Activated CD4-positive, alpha-beta T cell treated with anti-CD3 and anti-CD28 coated beads, Interleukin-10, Interleukin-2, amounts not matched to agents 100 ng/mL and 50 ng/mL, durations not matched to agents 16 hours and 8 hours (primary cell): ENCODE results near the gene ARHGAP42.

Experiments used
- DNase-seq: peaks from one replicate; pipeline ENCODE4 v3.0.0-alpha.2; 2020

The ARHGAP42 gene

DNA sequence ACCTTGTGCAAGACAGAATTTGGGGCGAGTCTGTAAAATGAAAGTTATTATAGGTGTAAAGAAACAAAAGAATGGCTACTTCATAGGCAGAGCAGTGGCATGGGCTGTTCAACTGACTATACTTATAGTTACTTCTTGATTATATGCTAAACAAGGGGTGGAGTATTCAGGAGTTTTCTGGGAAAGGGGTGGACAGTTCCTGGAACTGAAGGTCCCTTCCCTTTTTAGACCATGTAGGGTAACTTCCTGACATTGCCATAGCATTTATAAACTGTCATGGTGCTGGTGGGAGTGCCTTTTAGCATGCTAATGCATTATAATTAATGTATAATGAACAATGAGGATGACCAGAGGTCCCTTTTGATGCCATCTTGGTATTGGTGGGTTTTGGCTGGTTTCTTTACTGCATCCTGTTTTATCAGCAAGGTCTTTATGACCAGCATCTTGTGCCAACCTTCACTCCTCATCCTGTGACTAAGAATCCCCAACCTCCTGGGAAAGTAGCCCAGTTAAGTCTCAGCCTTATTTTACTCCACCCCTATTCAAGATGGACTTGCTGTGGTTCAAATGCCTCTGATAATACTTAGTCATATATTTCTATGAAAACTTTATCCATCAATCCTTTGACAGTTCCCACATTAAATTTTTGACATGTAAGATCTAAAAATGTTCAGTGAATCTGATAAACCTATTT is 118.6 kb downstream of the ARHGAP42 start:
- DNase-seq = no peak

DNA sequence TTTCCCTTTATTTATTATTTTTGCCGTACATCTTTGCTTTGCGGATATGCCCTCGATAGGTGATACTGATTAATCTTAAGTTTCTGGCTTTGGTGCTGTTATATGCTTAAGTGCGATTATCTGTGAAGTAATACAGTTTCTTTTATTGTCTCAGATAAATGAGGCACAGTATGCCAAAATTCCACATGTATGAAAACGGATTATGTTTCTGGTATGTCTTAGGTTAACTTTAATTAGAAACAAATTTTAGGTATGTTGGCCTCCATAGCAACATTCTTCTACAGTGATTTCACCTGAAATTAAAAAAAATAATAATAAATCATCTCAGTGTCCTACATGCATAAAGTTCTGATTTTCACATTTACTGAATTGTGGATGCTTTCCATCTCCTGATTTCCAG is 119.2 kb downstream of the ARHGAP42 start:
- DNase-seq = no peak

DNA sequence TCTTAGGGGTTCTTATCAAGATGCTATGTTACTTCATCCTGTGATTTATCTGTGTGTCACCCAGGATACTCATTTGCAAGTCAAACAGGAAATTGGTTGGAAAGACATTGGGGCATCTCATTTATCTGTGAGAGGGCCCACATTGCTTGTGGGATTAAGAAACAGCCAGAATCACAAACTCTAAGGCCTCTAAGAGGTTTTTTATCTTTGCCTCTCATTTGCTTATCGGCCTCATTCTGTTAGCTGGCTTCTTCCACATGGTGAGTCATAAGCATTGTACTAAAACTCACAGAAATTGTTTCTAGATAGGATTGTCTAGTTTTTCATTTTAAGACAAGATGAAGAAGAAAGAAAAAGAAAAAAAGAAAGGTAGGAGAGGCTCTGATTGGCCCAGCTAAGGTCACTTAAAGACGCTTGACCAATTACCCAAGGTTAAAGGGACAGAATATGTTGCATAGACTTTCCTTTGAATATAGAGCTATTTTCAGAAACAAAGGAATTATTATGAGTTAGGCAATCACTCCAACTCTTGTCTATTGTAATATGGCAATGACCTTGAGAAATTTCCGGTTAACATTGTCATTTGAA is 121.9 kb downstream of the ARHGAP42 start:
- no peak for DNase-seq

DNA sequence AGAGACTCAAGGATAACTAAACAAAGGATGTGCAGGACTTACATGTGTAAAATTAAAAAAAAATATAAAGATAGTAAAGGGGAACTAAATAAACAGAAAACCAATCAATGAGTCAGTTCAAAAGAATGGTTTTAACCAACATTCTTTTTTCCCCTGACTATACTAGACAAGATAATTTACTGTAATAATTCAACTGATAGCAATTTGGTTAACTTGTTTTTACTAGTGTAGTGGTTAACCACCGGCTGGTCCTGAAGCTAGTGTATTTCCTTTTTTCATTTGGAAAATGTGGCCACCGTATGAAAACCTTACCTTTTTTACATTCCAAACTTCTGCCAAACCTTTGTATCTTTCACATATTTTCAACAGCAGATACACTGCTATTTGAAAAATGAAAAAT is 123.1 kb downstream of the ARHGAP42 start:
- DNase-seq = no peak

DNA sequence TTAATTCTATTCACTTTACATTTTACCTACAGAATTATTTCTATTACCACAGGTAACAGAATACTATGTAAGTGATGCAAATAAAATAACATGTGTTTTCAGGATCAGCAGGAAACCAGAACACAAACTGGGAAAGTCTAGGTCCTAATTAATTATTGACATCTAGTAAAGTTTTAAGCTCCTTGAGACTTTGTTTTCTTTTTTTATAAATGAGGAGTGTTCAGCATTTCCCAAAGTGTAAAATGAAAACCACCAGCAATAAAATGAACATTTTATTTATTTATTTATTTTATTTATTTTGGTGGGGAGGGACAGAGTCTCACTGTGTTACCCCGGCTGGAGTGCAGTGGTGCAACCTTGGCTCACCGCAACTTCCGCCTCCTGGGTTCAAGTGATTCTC is 123.6 kb downstream of the ARHGAP42 start:
- no peak for DNase-seq

DNA sequence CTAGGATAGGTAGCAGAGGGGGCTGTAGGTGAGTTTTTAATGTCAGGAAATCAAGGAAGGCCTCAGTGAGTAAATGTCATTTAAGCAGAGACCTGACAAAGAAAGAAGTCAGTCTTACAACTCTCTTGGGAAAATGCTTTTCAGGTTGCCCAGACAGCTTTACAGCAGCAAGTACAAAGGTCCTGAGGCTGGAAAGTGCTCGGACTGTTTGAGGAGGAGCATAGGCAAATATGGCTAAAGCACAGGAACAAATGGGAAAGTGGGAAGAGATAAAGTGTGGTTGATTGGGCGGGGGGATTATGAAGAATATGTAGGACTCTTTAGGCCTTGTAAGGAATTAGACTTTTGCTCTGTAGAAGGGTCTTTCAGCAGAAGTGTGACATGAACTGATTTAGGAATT is 125.4 kb downstream of the ARHGAP42 start:
- no peak for DNase-seq

DNA sequence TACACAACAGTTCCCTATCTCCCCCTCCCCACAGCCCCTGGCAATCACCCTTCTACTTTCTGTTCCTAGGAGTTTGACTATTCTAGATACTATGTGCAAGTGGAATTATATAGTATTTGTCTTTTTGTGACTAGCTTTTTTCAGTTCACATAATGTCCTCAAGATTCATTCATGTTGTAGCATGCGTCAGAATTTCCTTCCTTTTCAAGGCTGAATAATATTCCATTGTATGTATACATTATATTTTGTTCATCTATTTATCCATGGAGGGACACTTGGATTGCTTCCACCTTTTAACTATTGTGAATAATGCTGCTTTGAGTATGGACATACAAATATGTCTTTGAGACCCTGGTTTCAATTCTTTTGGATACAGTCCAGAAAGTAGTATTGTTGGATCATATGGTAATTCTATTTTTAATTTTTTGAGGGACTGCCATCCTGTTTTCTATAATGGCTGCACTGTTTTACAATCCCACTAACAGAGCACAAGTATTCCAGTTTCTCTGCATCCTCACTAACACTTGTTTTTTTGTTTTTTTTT is 128.8 kb downstream of the ARHGAP42 start:
- no peak for DNase-seq

DNA sequence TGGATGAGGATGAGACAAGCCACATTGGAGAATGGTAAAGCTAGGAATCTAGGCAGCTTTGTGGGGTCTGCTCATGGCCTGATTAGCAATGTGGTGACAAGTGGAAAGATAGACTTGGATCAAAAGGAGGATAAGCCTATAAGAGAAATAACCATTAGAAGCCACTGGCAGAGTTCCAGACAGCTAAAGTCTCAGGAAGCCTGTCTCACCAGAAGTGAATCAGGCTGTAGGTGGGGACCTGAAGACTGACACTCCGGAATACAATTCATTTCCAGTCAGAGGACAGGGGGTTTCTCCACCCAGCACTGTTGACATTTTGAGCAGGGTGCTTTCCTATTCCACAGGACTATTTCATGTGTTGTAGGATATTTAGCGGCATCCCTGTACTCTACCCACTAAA is 129.7 kb downstream of the ARHGAP42 start:
- no peak for DNase-seq

DNA sequence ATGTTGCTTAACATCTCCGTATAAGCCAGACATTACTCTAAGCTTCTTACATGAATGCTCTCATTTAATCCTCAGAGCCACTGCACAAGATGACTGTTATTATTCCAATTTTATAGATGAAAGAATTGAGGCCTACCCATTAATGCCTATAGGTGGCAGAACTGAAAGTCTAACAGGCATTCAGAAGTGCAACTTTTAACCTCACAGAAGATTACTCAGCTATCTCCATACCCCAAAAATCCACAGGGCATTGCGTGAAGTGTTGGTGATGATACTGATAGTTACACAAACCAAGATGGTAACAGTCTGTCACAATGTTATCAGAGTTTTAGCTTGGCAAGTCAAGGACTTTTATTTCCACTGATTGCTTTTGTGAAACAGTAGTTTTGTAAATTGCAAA is 130.5 kb downstream of the ARHGAP42 start:
- DNase-seq = no peak

DNA sequence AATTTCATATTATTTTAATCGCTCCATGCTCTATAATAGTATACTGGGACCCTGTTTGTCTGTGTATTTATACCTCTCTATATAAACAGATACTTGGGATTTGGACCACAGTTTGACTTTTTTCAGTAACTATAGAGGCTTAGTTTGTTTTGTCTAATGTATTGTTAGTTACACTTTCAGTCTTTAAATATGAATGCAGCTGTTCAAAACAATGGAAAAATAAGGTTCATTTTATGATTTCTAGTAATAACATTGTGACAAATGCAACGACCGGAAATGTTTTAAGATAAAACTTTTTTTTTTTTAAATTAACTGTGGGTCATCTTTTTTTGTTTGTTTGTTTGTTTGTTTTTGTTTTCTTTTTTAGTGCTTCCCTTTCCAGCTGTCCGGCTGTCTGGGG is 133.5 kb downstream of the ARHGAP42 start:
- no peak for DNase-seq

DNA sequence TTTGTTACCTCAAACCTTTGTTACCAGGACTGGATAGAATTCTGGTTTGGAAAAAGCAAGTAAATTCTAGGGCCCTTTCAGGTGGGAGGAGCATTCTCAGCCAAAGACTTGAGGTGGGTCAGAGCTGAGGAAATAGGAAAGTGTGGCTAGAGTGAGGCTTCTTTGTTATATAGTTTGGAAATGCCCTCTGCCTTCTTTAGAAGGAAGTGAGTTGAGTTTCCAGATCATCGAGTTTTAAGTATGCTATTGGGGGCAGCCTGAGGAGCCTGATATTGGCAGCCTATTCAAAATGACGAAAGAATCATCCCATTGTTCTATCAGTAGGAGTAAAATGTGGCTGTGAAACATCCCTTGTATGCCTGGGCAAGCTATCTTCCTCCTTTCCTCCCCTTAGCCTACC is 134.1 kb downstream of the ARHGAP42 start:
- no peak for DNase-seq

DNA sequence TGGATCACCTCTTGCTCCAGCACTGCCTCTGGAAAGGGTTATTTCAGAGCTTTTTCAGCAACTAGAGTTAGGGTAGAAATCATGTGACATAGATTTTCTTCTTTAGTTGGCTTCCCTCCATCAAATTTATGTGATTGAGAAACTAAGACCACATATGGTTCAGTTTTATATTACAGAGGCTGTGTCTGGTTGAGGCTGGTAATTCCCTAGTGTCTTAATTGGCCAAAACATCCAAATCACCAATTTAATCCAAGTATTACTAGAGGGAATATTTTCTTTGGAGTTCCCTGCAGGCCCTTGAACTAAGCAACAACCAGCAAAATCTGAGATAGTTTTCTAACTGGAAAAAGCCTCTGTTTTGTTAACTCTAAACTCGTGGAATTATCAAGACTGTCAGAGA is 136.3 kb downstream of the ARHGAP42 start:
- no peak for DNase-seq

DNA sequence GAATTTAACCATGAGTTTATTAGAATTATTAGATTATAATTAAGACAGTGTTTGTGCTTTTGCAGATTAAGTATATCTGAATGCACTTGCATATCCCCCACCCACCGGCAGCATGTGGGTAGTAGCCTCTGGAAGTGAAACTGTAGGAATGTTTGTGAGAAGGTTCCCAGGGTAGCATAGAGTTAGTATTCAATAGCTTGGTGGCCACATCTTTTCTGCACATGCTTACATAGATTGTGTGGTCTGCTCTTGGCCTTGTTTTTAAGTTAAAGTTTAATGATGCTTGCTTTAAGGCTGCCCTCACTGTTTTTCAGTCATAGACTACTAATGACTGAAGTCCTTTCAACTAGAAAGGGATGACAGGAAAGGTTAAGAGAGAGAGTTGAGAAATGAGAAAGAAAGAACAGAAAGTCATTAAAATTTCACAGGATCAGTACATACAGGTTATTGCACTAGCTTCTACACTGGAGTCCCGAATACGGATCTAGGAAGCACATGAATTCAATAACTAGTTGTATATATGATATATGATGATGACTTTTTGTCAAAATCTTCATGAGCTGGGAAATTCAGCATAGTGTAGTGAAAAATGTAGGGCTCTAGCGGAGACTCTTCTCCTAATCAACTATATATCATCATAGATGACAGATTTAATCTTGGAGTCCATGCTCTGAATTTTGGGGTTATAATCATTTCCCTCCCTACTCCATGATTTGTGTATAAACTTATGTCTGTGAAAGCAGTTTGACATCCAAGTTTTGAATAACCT is 137.1 kb downstream of the ARHGAP42 start:
- no peak for DNase-seq

DNA sequence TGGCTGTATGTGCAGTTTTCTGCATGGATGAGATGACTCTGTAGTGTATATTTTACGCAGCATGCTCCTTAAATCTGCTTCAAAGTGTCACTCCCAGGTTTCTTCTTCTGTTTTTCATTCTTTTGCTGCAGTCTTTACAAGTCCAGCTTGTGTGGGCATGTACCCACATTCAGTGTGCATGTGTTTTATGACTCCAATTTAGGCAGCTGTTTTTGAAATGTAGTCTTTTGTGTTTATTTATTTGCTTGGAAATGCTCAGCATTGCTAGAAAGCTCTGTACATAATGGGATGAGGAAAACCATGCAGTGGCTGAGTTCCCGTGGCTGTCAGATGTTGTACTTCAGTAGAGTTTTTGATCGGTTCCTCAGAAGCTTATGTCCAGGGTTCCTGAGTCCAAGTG is 138.5 kb downstream of the ARHGAP42 start:
- no peak for DNase-seq

DNA sequence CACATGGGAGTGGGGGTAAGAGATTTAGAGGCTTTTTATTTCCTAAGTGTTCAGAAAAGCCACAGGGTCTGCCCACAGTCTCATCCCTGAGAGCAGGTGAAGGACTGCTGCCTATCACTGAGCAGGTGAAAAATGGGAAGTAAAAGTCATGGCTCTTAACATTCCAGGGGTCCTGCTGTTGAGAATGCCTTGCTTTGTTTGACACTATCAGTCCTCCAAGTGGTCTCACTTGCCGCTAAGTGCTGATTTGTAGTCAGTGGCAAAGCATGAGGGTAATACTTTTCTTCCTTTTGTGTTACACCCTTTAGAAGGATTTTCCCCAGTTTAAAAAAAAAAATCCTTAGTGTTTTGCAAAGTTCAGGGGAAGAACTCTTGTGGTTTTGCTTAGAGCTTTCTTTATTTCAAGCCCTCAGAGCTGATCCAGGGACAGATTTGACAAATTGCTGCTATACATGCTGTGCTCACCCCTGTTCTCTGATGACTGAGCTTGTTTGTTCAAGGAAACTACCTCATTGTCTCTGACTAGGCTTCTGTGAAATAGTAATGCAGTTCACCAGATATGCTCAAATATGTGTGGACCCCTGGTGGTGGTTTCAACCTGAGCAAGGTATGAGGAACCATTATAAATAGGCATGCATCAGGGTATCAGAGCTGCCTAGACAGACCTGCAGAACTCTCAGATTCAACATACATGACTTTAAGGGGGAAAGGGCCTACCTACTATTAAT is 141.0 kb downstream of the ARHGAP42 start:
- DNase-seq = no peak

DNA sequence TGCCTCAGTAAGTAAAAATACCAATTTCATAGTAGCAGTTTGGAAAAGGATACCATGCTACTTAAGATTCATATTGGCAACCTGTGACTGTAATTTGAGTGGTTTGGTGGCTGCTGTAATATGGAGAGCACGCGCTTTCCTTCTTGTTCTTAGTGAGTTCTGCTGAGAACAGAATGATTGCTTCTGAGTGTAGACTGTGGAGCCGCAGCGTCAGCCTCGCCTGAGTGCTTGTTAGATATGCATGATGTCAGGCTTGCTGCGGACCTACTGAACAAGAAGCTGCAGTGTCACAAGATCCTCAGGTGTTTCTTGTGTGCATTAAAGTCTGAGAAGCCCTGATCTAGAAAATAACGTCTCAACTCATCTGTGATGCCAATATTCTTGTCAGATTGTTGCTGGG is 143.2 kb downstream of the ARHGAP42 start:
- no peak for DNase-seq

DNA sequence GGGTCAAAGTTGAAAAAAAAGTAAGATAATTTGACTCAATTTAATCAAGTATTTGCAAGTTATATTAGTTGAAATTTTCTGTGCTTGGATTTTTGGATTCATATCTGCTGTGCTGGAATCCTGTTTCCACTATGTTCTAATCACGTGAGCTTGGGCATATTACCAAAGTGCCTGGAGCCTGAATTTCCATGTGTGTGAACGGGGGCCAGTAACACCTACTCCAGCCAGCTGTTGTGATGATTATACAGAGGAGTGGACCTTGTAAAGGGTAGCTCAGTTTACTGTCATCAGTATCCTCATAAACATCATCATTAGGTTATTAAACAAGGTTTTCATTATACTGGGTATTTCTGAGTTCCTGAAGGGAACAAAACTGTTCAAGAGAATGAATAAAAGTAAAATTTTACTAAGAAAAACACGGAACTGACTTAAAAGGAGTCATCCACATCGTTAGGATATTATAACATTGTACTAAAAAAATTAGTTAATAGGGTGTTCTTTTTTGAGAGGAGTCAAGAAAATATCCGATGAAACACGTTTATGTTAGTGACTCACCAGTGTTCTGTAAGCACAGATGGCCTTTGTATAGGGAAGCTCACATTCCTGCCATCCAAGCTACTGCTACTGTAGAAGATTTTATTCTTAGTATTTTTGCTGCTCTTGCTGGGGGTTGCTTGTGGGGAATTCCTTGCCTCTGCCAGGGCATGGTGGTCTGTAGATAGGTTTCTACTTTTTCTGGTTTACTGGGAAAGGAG is 144.1 kb downstream of the ARHGAP42 start:
- DNase-seq = no peak

DNA sequence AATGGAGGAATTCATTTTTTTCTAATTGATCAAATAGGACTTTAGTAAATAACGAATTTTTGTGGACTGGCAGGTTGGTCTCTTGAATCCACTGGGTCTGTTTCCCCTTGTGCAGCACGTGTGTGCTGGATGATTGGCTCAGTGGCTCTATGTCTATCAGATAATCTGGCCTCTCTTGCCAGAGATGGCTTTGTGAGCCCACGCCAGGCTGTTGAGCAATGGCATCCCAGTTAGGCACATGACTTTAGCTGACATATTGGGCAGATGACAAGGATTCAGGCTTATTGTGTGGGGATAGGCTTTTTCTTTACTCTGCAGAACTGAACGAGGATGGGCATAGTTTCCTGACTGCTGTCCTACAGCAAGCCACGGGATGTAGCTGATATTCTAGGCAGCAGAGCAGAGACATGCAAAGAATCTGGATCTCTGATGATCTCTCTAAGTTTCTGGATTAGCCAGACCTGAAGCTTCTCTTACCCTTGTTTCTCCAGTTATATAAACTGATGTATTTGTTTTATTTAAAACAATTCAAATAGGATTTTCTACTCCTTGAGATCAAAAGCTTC is 144.9 kb downstream of the ARHGAP42 start:
- no peak for DNase-seq

DNA sequence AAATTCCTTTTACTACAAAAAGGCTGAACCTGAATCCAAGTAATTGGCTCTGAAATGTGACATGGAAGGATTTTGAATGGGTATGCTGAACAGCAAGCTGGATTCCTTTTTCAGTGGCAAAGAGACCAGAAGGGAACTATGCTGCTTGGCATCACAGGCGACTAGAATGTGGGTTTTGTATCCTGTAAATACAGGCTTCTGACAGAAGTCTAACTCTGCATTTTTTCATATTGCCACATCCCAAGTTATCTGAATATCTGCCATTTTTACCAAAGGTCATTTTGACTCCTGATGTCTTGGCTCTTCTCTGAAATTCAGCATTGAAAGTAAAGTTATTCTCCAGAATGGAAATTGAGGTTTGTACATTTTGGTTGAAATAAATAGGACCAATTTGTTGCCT is 145.7 kb downstream of the ARHGAP42 start:
- DNase-seq = no peak

DNA sequence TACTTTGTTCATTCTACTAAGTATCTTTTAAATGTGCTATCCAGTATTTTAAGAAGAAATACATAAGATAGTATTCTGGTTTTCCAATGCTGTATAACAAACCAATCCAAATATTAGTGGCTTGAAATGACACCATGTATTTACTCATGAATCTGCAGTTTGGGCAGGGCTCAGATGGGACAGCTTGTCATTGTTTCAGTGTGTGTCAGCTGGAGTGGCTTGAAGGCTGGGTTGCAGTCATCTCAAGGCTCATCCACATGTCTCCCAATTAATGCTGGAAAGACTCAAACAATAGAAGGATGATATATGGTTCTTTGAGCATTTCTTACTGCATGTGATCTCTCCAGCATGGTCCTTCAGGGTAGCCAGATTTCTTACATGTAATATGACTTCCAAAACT is 146.2 kb downstream of the ARHGAP42 start:
- no peak for DNase-seq

DNA sequence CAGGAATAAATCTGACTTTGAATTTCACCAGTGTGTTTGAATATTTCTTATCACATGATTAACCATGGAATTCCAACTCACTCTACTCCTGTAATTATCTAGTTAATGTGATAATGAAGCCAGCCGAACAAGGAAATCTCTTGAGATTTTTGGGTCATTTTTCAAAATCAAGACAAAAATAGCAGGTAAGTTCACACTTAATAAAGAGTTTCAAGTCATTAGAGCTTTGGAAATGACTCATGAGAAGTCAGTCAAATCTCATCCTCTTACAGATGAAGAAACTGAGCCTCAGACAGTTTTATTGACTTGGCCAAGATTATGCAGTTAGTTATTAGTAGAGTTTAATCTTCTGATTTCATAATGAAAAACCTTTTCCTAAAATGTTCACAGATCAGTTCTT is 148.8 kb downstream of the ARHGAP42 start:
- DNase-seq = no peak

DNA sequence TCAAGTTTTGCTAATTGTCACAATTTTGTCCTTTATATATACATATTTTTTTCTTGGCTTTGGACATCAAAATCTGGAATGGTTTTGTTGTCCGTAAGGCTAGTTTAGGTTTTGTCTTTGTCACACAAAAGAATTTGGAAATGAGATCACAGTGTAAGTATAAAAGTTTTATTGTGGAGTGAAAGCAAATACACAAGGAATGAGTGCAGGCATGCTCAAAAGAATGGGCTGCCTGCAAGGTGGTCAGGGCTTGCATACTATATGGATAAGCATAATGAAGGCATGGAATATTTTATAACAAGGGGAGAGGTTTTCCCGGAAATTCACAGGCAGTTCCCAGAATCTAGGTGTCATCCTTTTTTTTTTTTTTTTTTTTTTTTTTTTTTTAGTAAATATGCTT is 150.2 kb downstream of the ARHGAP42 start:
- DNase-seq = no peak
